ENCODE results near the gene LALBA. TPM values are rescaled to one million over a fixed set of nuclear protein-coding genes. Genes with fewer than 3 reads are reported as not detected.
"Not testable (repeated sequence)": the region's sequence is repeated elsewhere in the genome, so short reads cannot be mapped to it uniquely, and the experiment has no call there.

LALBA gene
- total RNA-seq, 2 experiments from 2014 or later, result not detected

DNA sequence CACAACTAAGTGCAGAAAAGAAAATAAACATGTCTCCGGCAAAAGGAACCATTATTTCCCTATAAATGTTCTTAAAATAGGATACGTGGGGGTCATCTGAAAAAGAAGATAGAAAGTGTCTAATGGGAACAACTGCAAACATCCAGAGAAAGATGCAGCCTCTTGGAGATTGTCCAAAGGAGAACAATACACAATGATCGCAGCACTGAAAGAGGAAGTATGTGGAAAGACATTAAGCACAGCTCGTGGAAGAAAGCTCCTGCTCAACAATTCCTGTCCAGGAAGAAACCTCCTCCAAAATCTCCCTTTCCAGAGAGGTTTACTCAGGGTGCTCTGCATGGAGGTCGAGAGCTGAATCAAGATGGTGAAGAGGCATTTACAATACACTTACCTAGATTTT, 2.5 kb upstream of the LALBA start:
- Mint-ChIP-seq H3K27me3 (ENCODE audit: low read depth) (peaks cover 9% of the 10 kb centered on the region), H3K4me3 (no peak overlapping the region), H3K36me3 (ENCODE audit: low read depth) (no peaks in the 10 kb centered on the region), H3K4me1 (ENCODE audit: low read depth) (no peaks in the 10 kb centered on the region), H3K27ac (no peak overlapping the region), H3K9me3 (ENCODE audit: insufficient read depth) (no peaks in the 10 kb centered on the region)
- DNase-seq, result no peak
- ChIA-PET POLR2A (no interaction called here), CTCF (no interaction called here)
- ATAC-seq, result no peak

DNA sequence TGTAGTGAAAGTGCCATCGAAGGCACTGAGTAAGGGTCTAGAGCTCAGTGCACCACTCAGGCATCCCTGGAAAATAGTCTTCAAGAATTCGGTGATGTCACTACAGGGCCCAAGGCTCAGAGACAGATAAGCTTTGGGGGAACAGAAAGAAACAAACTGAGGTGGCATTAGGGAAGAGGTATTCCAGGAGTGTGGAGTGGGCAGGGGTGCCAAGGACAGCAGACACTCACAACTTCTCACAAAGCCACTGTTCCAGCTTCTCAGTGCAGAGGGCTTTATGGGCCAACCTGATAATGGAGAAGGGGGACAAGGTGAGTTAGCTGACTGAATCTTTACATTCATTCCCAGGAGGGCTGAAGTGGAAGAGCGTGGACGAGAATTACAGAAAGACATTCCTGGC, 2.1 kb downstream of the LALBA start:
- Mint-ChIP-seq H3K4me3 (no peak overlapping the region), H3K27ac (no peak overlapping the region), H3K36me3 (ENCODE audit: low read depth) (no peaks in the 10 kb centered on the region), H3K4me1 (ENCODE audit: low read depth) (no peaks in the 10 kb centered on the region), H3K27me3 (ENCODE audit: low read depth) (peaks cover 9% of the 10 kb centered on the region), H3K9me3 (ENCODE audit: insufficient read depth) (no peaks in the 10 kb centered on the region)
- ATAC-seq, result no peak
- DNase-seq, result no peak
- POLR2A ChIA-PET, result no interaction called here
- CTCF ChIA-PET, result interaction anchor here (1.1 kb wide), 1 partner anchor 50 kb away, joined by 4 read pairs; no protein-coding TSS in a partner anchor

DNA sequence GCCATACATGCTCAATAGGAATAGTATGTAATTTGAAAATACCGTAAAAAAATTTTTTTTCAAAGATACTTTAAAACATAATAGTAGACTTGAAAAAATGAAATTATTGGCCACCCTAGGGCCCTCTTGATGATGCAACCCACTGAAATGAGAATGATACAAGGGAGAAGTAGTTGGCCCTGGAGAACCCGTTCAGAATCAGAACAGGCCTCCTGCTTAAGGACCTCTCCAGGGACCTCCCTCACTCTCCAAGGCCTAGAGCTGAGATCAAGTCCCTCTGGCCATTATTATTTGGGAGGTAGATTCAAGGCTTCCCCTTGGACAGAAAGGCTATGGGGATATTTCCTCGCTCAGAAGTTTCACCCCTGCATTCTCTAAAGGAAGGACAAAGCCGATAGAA, 11.9 kb downstream of the LALBA start:
- DNase-seq, result no peak
- H3K36me3 Mint-ChIP-seq (ENCODE audit: low read depth), result no peaks in the 10 kb centered on the region
- CTCF ChIA-PET, result no interaction called here
- peaks cover 2% of the 10 kb centered on the region for H3K27me3 Mint-ChIP-seq (ENCODE audit: low read depth)
- no peaks in the 10 kb centered on the region for H3K4me1 Mint-ChIP-seq (ENCODE audit: low read depth)
- H3K9me3 Mint-ChIP-seq (ENCODE audit: insufficient read depth), result no peaks in the 10 kb centered on the region
- no peak overlapping the region for H3K4me3 Mint-ChIP-seq
- POLR2A ChIA-PET, result no interaction called here
- no peak for ATAC-seq
- no peak overlapping the region for H3K27ac Mint-ChIP-seq

DNA sequence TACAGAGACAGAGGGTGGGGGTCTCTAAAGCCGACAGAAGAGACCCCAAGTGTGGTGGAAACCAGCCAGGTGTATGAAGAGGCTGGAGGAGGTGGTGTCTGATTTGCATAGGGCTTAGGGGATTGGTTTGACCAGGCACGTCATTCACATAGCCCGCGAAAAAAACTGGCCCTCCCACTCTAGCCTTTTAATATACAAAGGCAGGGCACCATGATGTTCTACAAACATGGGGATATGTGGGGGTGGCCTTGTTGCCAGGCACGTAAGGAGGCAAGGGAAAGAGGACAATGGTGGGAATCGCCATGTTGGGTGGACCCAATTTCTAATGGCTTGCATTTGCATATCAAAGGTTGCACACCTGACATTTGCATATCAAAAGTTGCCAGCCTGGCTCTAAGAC, 13.2 kb downstream of the LALBA start:
- H3K27me3 Mint-ChIP-seq (ENCODE audit: low read depth), result peaks cover 2% of the 10 kb centered on the region
- ATAC-seq (no peak), DNase-seq (no peak)
- ChIA-PET POLR2A (no interaction called here), CTCF (interaction anchor here (1.1 kb wide), 1 partner anchor 13 kb away, joined by 4 read pairs; no protein-coding TSS in a partner anchor)
- H3K4me3 Mint-ChIP-seq, result no peak overlapping the region
- no peaks in the 10 kb centered on the region for H3K4me1 Mint-ChIP-seq (ENCODE audit: low read depth)
- H3K9me3 Mint-ChIP-seq (ENCODE audit: insufficient read depth), result no peaks in the 10 kb centered on the region
- no peaks in the 10 kb centered on the region for H3K36me3 Mint-ChIP-seq (ENCODE audit: low read depth)
- H3K27ac Mint-ChIP-seq, result no peak overlapping the region

DNA sequence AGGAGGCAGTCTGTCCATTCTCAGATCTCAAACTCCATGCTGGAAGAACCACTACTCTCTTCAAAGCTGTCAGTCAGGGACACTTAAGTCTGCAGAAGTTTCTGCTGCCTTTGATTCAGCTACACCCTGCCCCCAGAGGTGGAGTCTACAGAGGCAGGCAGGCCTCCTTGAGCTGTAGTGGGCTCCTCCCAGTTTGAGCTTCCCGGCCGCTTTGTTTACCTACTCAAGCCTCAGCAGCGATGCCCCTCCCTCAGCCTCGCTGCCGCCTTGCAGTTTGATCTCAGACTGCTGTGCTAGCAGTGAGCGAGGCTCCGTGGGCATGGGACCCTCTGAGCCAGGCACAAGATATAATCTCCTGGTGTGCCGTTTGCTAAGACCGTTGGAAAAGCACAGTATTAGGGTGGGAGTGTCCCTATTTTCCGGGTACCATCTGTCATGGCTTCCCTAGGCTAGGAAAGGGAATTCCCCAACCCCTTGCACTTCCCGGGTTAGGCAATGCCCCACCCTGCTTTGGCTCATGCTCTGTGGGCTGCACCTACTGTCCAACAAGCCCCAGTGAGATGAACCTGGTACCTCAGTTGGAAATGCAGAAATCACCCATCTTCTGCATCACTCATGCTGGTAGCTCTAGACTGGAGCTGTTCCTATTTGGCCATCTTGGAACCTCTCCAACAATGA, 16.0 kb downstream of the LALBA start:
- H3K36me3 Mint-ChIP-seq (ENCODE audit: low read depth); H3K27me3 Mint-ChIP-seq (ENCODE audit: low read depth); DNase-seq; H3K9me3 Mint-ChIP-seq (ENCODE audit: insufficient read depth); H3K4me3 Mint-ChIP-seq; H3K27ac Mint-ChIP-seq; ATAC-seq; CTCF ChIA-PET; H3K4me1 Mint-ChIP-seq (ENCODE audit: low read depth): not testable (repeated sequence)
- POLR2A ChIA-PET, result interaction anchor here (0.7 kb wide), 1 partner anchor 212 kb away, joined by 3 read pairs; no protein-coding TSS in a partner anchor

DNA sequence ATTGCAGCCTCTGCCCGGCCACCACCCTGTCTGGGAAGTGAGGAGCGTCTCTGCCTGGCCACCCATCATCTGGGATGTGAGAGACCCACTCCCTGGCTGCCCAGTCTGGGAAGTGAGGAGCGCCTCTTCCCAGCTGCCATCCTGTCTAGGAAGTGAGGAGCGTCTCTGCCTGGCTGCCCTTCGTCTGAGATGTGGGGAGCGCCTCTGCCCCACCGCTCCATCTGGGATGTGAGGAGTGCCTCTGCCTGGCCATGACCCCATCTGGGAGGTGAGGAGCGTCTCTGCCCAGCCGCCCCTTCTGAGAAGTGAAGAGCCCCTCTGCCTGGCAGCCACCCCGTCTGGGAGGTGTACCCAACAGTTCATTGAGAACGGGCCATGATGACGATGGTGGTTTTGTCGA, 18.2 kb downstream of the LALBA start:
- H3K4me3 Mint-ChIP-seq; DNase-seq; POLR2A ChIA-PET; H3K27ac Mint-ChIP-seq; H3K36me3 Mint-ChIP-seq (ENCODE audit: low read depth); ATAC-seq; CTCF ChIA-PET; H3K9me3 Mint-ChIP-seq (ENCODE audit: insufficient read depth); H3K4me1 Mint-ChIP-seq (ENCODE audit: low read depth): not testable (repeated sequence)
- peaks cover 11% of the 10 kb centered on the region for H3K27me3 Mint-ChIP-seq (ENCODE audit: low read depth)

DNA sequence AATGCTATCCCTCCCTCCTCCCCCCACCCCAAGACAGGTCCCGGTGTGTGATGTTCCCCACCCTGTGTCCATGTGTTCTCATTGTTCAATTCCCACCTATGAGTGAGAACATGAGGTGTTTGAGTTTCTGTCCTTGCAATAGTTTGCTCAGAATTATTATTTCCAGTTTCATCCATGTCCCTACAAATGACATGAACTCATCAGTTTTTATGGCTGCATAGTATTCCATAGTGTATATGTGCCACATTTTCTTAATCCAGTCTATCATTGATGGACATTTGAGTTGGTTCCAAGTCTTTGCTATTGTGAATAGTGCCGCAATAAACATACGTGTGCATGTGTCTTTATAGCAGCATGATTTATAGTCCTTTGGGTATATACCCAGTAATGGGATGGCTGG, 22.8 kb downstream of the LALBA start:
- H3K4me1 Mint-ChIP-seq (ENCODE audit: low read depth); H3K9me3 Mint-ChIP-seq (ENCODE audit: insufficient read depth); H3K36me3 Mint-ChIP-seq (ENCODE audit: low read depth); ATAC-seq; H3K27ac Mint-ChIP-seq; POLR2A ChIA-PET; CTCF ChIA-PET; H3K4me3 Mint-ChIP-seq; DNase-seq: not testable (repeated sequence)
- H3K27me3 Mint-ChIP-seq (ENCODE audit: low read depth), result peaks cover 12% of the 10 kb centered on the region

DNA sequence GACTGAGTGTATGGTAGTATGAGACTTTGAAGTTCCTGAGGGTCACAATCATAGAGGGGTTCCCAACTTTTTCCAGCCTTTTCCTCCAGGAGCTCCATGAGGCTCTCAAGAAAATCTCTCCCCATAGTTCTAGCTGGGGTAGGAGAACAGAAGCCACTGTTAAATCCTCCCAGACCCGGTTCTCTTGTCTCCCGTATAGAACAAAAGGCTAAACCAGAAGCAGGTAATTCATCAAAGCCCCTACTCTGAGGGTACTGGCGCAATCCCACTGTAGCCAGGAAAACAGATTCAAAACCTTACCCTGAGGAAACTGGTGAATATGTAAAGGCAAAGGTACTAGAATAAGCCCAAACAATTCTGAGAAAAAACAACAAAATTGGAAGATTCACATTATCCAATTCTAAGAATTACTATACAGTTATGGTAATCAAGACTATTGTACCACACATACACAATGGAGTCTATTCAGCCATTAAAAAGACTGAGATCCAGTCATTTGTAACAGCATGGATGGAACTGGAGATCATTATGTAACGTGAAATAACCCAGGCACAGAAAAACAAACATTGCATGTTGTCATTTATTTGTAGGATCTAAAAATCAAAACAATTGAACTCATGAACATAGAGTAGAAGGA, 23.9 kb downstream of the LALBA start:
- DNase-seq, result no peak
- ChIA-PET CTCF (interaction anchor here (9.3 kb wide), 1 partner anchor 73 kb away, joined by 150 read pairs; no protein-coding TSS in a partner anchor), POLR2A (no interaction called here)
- no peak overlapping the region for H3K4me3 Mint-ChIP-seq
- H3K27me3 Mint-ChIP-seq (ENCODE audit: low read depth), result peaks cover 12% of the 10 kb centered on the region
- ATAC-seq, result no peak
- H3K27ac Mint-ChIP-seq, result no peak overlapping the region
- H3K4me1 Mint-ChIP-seq (ENCODE audit: low read depth), result no peaks in the 10 kb centered on the region
- no peaks in the 10 kb centered on the region for H3K36me3 Mint-ChIP-seq (ENCODE audit: low read depth)
- H3K9me3 Mint-ChIP-seq (ENCODE audit: insufficient read depth), result no peaks in the 10 kb centered on the region

DNA sequence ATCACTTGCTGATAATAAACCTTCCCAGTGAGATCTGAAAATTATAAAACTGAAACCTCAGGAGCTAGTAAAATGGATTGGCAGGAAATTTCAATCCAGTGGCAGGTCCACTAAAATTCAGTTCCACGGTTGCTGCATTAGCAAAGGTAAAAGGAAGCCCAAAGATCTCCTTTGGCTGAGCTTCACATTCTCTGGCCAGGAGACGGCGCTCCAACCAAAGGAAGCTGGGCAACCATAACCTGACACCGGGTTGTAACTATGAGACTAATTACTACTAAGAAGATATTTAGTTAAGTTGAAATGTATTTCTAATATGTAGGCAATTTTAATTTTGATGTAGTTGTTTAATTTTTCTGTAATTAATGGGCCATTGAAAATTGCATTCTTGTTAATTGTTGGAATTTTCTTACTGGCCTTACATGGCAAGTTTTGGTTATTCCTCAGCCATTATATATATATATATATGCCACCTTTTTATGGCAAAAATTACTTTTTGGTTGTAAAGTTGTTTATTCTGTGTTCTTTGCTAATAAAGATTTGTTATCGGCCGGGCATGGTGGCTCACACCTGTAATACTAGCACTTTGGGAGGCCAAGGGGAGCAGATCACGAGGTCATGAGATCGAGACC, 27.4 kb downstream of the LALBA start:
- Mint-ChIP-seq H3K4me1 (ENCODE audit: low read depth) (peaks cover 2% of the 10 kb centered on the region), H3K36me3 (ENCODE audit: low read depth) (no peaks in the 10 kb centered on the region), H3K27ac (no peak overlapping the region), H3K27me3 (ENCODE audit: low read depth) (peaks cover 2% of the 10 kb centered on the region), H3K9me3 (ENCODE audit: insufficient read depth) (no peaks in the 10 kb centered on the region), H3K4me3 (no peak overlapping the region)
- peak; percentile 67 for ATAC-seq
- peak; percentile 63 for DNase-seq
- CTCF ChIA-PET, result interaction anchor here (0.6 to 9.3 kb wide), 14 partner anchors 9 to 349 kb away, joined by 3 to 150 read pairs (median 4); partner anchors contain the start of gene KANSL2
- POLR2A ChIA-PET, result no interaction called here

DNA sequence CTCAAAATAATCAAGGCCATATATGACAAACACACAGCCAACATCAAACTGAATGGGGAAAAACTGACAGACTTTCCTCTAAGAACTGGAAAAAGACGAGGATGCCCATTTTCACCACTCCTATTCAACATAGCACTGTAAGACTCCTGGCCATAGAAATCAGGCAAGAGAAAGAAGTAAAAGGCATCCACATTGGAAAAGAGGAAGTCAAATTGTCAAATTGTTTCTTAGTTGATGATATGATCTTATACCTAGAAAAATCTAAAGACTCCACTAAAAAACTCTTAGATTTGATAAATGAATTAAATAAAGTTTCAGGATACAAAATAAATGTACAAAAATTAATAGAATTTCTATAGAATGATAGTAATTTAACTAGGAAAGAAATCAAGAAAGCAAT, 33.2 kb downstream of the LALBA start:
- Mint-ChIP-seq H3K36me3 (ENCODE audit: low read depth) (no peaks in the 10 kb centered on the region), H3K4me1 (ENCODE audit: low read depth) (peaks cover 14% of the 10 kb centered on the region), H3K9me3 (ENCODE audit: insufficient read depth) (no peaks in the 10 kb centered on the region), H3K27me3 (ENCODE audit: low read depth) (no peaks in the 10 kb centered on the region), H3K27ac (no peak overlapping the region), H3K4me3 (no peak overlapping the region)
- DNase-seq (no peak), ATAC-seq (no peak)
- CTCF ChIA-PET, result no interaction called here
- POLR2A ChIA-PET, result no interaction called here

DNA sequence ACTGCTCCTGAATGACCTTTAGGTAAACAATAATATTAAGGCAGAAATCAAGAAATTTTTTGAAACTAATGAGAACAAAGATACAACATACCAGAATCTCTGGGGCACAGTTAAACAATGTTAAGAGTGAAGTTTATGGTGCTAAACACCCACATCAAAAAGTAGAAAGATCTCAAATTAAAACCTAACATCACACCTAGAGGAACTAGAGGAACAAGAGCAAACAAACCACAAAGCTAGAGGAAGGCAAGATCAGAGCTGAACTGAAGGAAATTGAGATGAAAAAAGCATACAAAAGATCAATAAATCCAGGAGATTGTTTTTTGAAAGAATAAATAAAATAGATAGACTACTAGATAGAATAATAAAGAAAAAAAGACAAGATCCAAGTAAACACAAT, 37.2 kb downstream of the LALBA start:
- H3K4me1 Mint-ChIP-seq (ENCODE audit: low read depth), result peaks cover 12% of the 10 kb centered on the region
- ATAC-seq (no peak), DNase-seq (no peak)
- H3K27me3 Mint-ChIP-seq (ENCODE audit: low read depth), result no peaks in the 10 kb centered on the region
- H3K36me3 Mint-ChIP-seq (ENCODE audit: low read depth), result no peaks in the 10 kb centered on the region
- ChIA-PET POLR2A (no interaction called here), CTCF (interaction anchor here (1.1 to 1.3 kb wide), 2 partner anchors 9 kb away, joined by 3 read pairs; no protein-coding TSS in a partner anchor)
- H3K4me3 Mint-ChIP-seq, result no peak overlapping the region
- no peak overlapping the region for H3K27ac Mint-ChIP-seq
- H3K9me3 Mint-ChIP-seq (ENCODE audit: insufficient read depth), result no peaks in the 10 kb centered on the region

DNA sequence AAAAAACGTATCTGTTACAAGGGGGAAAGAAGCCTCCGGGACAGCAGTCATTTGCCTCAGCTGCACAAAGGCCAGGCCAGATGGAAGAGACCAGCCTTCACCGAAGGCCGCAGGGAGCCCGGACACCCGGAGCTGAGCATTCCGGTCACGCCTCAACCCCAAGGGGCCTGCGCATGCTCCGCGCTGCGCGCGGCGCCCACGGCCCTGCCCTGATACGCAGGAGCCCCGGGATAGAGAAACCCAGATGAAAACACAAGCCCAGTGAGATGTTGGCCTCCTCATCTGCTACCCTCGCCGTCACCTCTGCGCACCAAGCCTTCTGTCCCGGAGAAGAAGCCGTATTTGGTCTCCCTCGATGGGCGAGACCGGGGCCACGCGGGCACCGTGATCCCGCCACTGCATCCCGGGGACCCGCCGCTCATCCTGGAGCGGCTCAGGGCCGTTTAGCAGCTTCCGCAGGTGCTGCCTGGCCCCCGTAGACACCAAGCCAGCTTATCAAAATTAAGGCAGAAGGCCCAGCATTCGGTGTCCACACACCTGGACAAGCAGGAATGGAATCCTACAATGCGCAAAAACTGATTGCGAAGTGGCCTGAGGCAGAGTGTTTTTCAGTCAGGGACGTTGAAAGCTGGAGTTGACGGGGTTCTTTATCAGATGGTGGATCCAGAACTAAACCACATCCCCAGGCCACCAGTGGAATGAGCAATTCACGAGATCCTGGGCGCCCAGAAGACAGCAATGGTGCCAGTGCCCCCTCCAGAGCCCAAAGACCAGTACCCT, 41.8 kb downstream of the LALBA start:
- ATAC-seq (no peak), DNase-seq (no peak)
- H3K4me1 Mint-ChIP-seq (ENCODE audit: low read depth), result peaks cover 10% of the 10 kb centered on the region
- no peaks in the 10 kb centered on the region for H3K36me3 Mint-ChIP-seq (ENCODE audit: low read depth)
- POLR2A ChIA-PET, result no interaction called here
- H3K27ac Mint-ChIP-seq, result no peak overlapping the region
- CTCF ChIA-PET, result interaction anchor here (2.8 kb wide), 1 partner anchor 14 kb away, joined by 17 read pairs; no protein-coding TSS in a partner anchor
- H3K27me3 Mint-ChIP-seq (ENCODE audit: low read depth), result no peaks in the 10 kb centered on the region
- H3K4me3 Mint-ChIP-seq, result no peak overlapping the region
- H3K9me3 Mint-ChIP-seq (ENCODE audit: insufficient read depth), result no peaks in the 10 kb centered on the region
